Medulla oblongata (tissue), 1 donor: ENCODE data around the gene GJA10.

Experiments
- DNase-seq: peaks from one replicate; pipeline ENCODE4 v3.0.0-alpha.2; 2015; ENCODE audit errors: extremely low spot score

Gene GJA10

DNA sequence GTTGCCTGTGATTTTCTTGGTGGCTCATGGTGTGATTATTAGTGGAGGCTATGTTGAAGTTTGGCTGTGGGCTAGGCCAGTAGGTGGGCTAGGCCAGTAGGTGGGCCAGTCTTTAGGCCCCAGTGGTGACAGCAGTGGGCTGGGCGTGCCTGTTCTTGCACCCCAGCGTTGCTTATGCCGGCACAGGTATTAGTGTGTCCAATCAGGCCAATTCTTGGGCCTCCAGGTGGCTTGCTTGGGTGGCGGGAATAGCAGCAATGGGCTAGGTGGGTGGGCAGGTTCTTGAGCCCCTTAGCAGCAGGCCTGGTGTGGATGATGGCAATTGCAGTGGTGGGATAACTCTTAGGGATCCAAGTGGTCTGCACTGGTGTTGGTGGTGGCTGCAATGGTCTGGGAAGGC, 22.9 kb downstream of the GJA10 start:
- DNase-seq: no peak

GRCh38 chr6:89917801-89918366, 23.6 kb downstream of the GJA10 start:
- DNase-seq: no peak

DNA sequence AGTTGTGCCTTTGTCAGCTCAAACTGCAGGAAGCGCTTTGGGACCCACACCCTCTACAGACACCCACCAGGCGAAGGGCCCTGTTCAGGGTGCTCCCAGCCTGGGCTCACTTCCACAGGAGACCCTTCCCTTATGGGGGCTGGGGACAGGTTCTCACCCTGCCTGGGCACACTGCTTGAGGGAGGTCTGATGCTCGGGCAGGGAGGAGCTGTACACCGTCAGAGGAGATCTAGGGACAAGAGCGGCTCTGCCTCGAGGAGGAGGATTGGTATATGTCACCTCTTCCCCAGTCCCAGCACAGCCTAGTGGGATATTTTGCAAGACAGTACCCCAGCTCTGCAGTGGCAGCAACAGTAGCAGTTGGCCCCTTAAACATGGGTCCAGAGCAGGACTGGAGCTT, 26.9 kb downstream of the GJA10 start:
- DNase-seq: no peak

DNA sequence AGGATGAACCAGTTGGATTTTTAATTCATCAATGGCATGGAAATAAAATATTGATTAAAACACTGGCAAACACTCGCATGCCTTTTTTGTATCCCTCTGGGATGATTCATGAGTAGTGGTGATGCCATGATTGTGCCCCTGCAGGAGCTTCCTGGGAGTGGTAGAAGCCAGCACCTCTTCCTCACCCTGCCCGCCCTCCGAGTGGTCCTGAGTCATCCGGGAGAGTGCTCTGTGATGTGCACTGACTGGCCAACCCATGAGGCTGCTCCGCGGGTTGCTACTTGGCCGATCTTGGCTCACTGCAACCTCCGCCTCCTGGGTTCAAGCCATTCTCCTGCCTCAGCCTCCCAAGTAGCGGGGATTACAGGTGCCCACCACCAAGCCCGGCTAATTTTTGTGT, 27.4 kb downstream of the GJA10 start:
- DNase-seq: no peak

DNA sequence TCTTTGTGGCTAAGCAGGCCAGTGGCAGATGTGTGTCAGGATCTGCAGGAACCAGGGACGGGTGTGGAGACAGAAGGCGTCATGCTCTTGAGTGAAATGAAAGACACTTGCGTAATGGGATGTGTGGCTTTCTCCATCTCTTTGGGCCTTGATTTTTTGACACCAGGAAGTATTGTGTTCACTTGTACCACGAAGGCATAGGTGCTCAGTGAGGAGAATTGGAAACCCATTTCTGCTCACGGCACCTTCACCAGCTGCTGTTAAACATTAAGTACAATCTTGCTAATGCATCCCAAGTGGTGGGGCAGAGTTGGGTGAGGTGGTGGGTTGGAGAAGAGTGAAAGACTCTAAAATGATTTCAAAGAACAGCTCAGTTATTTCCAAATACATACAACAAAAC, 30.0 kb downstream of the GJA10 start:
- DNase-seq: no peak

- DNase-seq: no peak
These were observed 31.6 kb downstream of the GJA10 start for GRCh38 chr6:89925826-89926225.

- DNase-seq: no peak
These were observed 33.0 kb downstream of the GJA10 start for GRCh38 chr6:89927264-89927663.

DNA sequence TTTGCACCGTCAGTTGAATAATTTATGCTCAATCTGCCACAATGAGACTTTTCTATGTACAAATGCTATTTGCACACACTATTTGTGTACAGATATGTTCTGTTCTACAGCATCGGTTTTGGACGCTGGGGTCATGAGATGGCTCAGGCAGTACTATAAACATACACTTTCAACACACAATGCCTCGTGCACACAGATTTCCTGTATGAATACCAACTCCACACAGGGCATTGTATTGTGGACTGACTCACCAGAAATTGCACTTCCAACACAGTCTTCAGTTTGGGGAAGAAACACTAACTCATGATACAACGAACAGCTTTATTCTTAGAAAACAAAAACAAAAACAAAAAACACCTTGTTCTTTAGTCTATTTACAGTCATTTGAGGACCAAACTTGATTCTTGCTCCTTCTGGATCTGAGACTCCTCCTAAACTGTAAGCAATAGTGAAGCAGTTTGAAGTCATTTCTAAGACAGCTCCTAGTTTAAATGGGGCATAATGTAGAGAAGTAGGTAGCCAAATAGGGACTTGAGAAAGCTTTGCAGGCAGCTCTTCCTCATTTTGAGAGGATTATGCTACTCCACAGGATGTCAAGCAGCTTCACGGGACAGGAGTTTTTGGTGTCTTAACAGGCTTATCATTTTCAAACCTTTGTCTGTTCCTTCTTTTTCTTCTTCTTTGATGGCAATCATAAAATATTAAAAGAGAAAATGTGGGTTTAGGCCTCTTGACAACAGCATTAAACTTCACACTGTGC, 33.7 kb downstream of the GJA10 start:
- peak; percentile 20 for DNase-seq

DNA sequence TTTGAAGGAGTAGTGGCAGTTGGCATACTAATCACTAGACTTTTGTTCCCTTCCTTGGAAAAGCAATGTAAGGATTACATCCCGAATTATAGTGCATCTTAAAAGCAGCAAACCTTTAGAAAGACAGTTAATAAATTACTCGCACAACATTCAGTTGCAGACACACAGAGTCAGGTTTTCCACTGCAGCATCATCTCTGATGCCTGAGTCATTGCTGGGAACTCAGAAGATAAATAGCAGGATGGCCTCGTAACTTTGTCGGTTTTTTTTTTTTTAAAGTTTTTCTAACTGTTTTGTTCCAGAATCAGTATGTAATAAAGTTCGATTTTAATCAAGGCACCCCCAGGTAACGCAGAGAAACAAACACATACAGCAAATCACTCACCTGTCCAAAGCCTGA, 34.3 kb downstream of the GJA10 start:
- no peak for DNase-seq

DNA sequence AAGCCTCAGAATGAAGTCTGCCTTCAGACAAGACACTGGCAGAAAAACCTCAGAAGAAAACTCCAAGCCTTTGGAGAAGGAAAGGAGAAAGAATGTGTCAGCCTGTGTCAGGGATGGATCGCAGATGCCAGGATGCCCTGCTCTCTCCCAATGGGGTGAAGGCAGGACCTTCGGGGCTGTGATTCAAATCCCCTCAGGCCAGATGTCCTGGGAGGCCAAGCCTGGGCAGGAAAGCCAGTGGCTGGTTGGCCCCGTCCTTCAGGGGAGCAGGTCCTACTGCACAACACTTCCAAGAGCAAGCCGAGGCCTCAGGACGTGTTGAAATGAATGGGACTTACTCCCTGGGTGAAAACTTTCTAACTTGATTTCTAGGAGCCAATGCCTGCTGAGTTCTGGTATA, 36.5 kb downstream of the GJA10 start:
- no peak for DNase-seq

- no peak for DNase-seq
These were observed 38.1 kb downstream of the GJA10 start for GRCh38 chr6:89932245-89932802.

DNA sequence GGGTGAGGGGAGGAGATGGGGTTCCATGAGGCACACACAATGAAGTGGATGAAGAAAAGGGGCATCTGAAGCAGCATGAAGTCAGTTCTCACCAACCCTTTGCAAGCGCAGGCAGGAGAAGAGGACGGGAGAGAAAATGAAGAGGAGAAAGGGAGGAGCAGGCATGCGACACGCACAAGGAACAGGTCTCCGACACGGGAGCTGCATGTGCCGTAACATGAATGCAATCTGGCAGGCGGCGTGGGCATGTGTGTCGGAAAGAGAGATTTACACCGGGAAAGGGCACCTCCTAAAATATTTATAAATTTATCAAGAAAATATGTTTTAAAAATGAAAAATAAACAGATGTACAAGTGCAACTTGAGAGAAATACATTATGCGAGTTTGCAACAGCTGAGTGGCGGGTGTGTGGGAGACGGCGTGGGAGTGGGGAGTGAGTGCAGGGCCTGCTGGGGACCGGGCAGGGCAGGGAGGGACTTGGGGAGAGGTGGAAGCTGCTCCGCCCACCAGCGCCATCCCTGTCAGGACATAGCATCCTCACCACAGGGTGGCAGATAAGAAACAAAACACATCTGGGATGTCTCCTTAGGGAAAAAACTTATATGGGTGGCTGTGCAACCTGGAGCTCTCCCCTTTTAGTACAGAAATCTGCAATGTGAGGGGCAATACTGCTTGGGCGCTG, 40.6 kb downstream of the GJA10 start:
- DNase-seq: no peak

DNA sequence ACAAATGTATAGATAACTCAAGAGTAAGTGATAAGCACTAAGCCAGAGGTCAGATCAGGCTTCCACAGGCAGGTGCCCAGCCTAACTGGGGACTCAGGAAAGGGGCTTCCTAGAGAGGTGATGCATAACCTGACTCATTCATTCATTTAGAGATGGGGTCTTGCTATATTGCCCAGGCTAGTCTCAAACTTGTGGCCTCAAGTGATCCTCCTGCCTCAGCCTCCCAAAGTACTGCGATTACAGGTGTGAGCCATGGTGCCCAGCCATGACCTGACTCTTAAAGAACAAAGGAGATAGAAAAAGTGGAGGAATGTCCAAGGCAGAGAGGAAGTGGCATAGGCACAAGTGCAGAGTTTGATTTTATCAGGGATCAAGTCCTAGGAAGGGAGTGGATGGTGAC, 41.9 kb downstream of the GJA10 start:
- DNase-seq: no peak

DNA sequence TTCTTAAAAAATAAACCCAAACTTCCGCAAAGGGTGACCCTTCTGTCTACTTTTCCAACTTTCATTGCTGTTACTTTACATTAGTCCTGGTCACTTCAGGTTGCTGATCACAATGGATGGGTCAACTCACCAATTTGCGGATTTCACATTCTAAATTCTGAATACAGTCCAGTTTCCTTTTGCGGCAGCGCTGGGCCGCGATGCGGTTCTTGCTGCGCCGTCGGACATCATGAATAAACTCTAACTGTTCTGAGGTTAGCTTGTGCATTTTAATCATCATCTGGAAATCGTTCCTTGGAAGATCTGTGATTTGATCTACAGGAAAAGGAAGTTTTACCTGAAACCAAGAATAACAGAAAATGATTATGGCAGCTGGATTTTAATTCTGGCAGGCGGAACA, 43.7 kb downstream of the GJA10 start:
- DNase-seq: no peak

DNA sequence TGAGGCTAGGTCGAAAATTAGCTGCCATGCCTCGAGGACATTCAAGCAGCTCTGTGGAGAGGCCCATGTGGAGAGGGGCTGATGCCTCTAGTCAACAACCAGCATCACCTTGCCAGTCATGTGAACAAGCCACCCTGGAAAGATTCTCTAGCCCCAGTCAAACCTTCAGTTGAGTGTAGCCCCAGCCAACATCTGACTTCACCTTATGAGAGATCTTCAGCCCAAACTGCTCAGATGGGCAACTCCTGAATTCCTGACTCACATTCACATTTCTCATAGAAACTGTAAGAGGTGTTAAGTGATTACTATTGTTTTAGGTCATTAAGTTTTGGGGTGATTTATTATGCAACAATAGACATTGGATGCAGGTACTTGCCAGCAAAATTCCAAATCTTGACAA, 44.9 kb downstream of the GJA10 start:
- no peak for DNase-seq

DNA sequence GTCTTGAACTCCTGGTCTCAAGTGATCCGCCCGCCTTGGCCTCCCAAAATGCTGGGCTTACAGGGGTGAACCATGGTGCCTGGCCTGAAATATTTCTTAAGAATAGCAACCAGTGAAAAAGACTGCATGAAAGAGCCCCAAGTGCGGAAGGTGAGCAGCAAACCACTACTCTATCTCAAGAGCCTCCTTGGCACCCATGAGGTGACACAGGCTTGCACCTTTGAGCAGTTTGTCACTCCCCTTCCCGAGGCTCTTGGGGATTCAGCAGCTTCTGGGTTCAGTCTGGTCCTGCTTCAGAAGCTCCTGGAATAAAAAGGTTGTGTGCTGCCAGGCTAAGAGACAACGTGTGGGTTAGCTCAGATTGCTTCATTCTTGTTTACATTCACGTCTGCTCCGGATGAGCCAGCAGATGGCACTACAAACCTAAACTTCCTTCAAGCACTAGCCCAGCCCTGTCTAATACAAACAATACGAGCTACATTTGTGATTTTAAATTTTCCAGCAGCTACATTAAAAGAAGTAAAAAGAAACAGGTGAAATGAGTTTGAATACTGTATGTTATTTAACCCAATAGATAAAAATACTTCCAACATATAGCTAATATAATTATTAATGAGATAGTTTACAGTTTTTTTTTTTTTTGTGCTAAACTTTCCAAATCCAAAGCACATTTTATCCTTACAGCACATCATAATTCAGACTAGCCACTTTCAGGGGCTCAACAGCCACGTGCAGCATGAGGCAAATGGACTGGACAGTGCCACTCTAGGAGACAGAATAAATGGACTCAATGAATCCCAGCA, 46.2 kb downstream of the GJA10 start:
- DNase-seq: peak; percentile 94

GRCh38 chr6:89941031-89941762, 46.9 kb downstream of the GJA10 start:
- peak; percentile 81 for DNase-seq

DNA sequence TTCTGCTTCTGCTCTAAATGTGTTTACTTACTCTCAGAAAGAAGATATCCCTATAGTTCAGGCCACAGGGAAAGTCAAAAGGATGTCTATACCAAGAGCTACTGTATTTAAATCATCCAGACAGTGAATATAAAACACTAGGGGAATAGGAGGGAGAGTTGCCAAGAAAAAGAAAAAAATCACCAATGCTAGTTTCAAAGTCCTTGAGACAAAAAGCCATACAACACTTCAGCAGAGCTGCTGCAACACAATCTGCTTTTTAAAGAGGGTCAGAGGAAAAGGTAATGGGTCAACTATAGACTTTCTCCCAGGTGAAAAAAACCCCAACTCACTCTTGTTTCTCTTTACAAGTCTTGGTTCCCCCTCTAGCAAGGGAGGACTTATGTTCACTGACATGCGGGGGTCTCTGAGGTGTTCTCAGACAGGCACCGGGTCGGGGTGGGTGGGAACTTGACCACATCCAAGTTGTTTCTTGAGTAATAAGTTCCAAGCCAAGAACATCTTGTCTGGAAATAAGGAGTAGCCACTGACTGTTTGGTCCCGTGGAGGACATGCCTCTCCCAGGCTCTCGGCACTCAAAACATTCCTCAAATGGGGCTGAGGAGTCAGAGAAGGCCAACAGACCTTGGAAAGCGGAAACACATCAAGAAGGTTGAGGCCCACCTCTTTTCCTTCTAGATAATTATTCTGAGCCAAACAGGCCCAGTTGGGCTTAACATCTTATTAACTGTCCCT, 47.7 kb downstream of the GJA10 start:
- no peak for DNase-seq

DNA sequence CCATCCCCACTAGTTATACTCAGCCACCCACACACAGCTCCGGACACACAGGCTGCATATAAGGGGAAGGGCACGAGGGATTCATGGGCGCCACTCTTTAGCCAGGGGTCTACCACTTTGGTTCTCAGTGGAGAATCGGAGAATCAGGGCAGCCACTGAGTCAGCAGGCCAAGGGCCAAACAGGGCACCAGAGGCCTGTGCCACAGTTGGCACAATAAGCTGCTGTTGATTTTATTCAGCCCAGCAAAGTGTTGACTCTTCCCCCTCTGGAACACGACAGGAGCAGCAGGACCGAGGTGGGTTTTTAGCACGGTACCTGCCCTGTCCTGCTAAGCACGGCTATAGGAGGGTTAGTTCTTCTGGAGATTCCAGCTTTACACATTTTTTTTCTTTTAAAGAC, 48.3 kb downstream of the GJA10 start:
- DNase-seq: no peak

- no peak for DNase-seq
These were observed 50.0 kb downstream of the GJA10 start for GRCh38 chr6:89944181-89944755.
